WTC11 (cell line): ENCODE measurements around the gene NAT9. TPM values are rescaled to one million over a fixed set of nuclear protein-coding genes. Genes with fewer than 3 reads are reported as not detected.

ENCODE experiments used
- AFF4 ChIP-seq: sonication (generic); formaldehyde crosslinking; IDR thresholded peaks from 2 replicates; pipeline ENCODE4 v1.8.1; 2023; ENCODE audit warnings: mild to moderate bottlenecking, missing genetic modification reagents, borderline replicate concordance
- ARID4B ChIP-seq: sonication (generic); formaldehyde crosslinking; IDR thresholded peaks from 2 replicates; pipeline ENCODE4 v1.8.0; 2023; ENCODE audit warnings: missing genetic modification reagents, mild to moderate bottlenecking, borderline replicate concordance
- ATF2 ChIP-seq: sonication (generic); formaldehyde crosslinking; IDR thresholded peaks from 2 replicates; pipeline ENCODE4 v1.8.1; 2022; ENCODE audit warnings: low read depth, missing genetic modification reagents, borderline replicate concordance
- ATF3 ChIP-seq: sonication (generic); formaldehyde crosslinking; conservative IDR thresholded peaks from 2 replicates; pipeline ENCODE4 v1.8.1; 2022; ENCODE audit warnings: mild to moderate bottlenecking, missing genetic modification reagents
- ATF6 ChIP-seq: sonication (generic); formaldehyde crosslinking; IDR thresholded peaks from 2 replicates; pipeline ENCODE4 v1.8.1; 2023; ENCODE audit warnings: mild to moderate bottlenecking, missing genetic modification reagents
- CBFB ChIP-seq: sonication (generic); formaldehyde crosslinking; IDR thresholded peaks from 2 replicates; pipeline ENCODE4 v1.8.1; 2022; ENCODE audit warnings: mild to moderate bottlenecking, low read depth, missing genetic modification reagents
- CTCF ChIP-seq: fragments of 200-600 bp; IDR thresholded peaks from 2 replicates; pipeline ENCODE4 v1.8.0; 2022; ENCODE audit warnings: antibody characterized with exemption
- HMGXB4 ChIP-seq: sonication (generic); formaldehyde crosslinking; IDR thresholded peaks from 2 replicates; pipeline ENCODE4 v1.8.1; 2023; ENCODE audit warnings: mild to moderate bottlenecking, moderate library complexity, missing genetic modification reagents
- MAX ChIP-seq: sonication (generic); formaldehyde crosslinking; IDR thresholded peaks from 2 replicates; pipeline ENCODE4 v1.8.0; 2022; ENCODE audit warnings: mild to moderate bottlenecking, missing genetic modification reagents
- MYBL2 ChIP-seq: sonication (generic); formaldehyde crosslinking; IDR thresholded peaks from 2 replicates; pipeline ENCODE4 v1.8.1; 2023; ENCODE audit warnings: mild to moderate bottlenecking, moderate library complexity, missing genetic modification reagents
- PRDM15 ChIP-seq: sonication (generic); formaldehyde crosslinking; IDR thresholded peaks from 2 replicates; pipeline ENCODE4 v1.8.0; 2022; ENCODE audit warnings: missing genetic modification reagents
- SMAD3 ChIP-seq: sonication (generic); formaldehyde crosslinking; IDR thresholded peaks from 2 replicates; pipeline ENCODE4 v1.8.0; 2022; ENCODE audit warnings: missing genetic modification reagents, mild to moderate bottlenecking, borderline replicate concordance
- STAT6 ChIP-seq: sonication (generic); formaldehyde crosslinking; conservative IDR thresholded peaks from 2 replicates; pipeline ENCODE4 v1.8.1; 2023; ENCODE audit warnings: mild to moderate bottlenecking, low read depth, missing genetic modification reagents, moderate library complexity
- total RNA-seq: library from RNA; stranded (reverse); gene quantifications from 3 replicates; pipeline ENCODE4 v1.2.3, GENCODE V29; 2021

The NAT9 gene
- total RNA-seq, 1 experiment from 2014 or later, result 67.1 TPM

GRCh38 chr17:74736513-74737298 lies 39.4 kb downstream of the NAT9 start, which contains the start of gene RAB37 (continued):
- TF ChIP-seq ATF2 (CRISPR knock-in tag) (no peak), ARID4B (CRISPR knock-in tag) (peak; percentile 72; the same call in 1 of the 2 replicates), ATF3 (CRISPR knock-in tag) (no peak), PRDM15 (CRISPR knock-in tag) (no peak), MYBL2 (no peak), SMAD3 (CRISPR knock-in tag) (no peak), CBFB (CRISPR knock-in tag) (no peak), MAX (CRISPR knock-in tag) (peak; percentile 32; the same call in 1 of the 2 replicates), STAT6 (CRISPR knock-in tag) (no peak), CTCF (no peak), AFF4 (CRISPR knock-in tag) (no peak), ATF6 (CRISPR knock-in tag) (no peak), HMGXB4 (CRISPR knock-in tag) (peak; percentile 86)
